HG02763 (cell line): Measurements from ENCODE around the gene MFAP5.

Experiments used
- ATAC-seq: cut with Tn5 transposase; IDR thresholded peaks from one replicate; pipeline ENCODE4 v1.9.1; 2021; ENCODE audit warnings: mild to moderate bottlenecking, moderate library complexity; ENCODE audit not compliant: unreplicated experiment

Gene MFAP5, protein sequence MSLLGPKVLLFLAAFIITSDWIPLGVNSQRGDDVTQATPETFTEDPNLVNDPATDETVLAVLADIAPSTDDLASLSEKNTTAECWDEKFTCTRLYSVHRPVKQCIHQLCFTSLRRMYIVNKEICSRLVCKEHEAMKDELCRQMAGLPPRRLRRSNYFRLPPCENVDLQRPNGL

GRCh38 chr12:8662593-8662992, at the start of gene MFAP5:
Gene MFAP5, minus strand, starts transcription at chr12:8662826. Its CDS starts 722 bp downstream, at chr12:8662104.
- no peak for ATAC-seq

DNA sequence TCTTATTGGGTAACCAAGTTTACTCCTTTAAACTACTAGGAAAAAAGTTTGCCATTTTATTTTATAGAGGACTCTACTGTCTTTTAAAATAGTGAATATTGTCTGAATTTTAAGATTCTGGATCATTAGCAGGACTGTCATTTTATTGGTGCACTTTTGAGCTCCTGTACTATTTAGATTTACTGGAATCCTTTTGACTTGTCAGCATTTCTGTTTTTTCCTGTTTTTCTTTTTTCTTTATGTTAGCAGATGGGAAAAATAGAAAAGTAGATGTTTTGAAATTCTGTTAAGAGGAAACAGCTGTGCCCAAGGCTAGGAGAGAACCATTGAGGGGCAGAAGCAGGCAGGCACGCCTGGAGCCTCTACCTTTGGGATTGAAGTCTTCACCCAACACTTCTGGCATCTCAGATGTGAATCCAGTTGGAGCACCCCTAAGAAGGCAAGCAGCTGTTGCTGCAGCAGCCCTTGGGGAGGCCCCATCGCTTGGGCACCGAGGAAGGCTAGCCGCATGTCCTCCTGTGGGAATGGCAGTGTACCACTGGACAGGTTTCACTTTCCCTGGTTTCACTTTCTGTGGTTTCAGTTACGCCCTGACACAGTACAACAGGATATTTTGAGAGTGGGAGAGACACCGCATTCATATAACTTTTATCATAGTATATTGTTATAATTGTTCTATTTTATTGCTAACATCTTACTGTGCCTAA, 46.7 kb upstream of the MFAP5 start:
- no peak for ATAC-seq

- ATAC-seq: no peak
Measured at GRCh38 chr12:8702159-8702558, 39.5 kb upstream of the MFAP5 start.

GRCh38 chr12:8701046-8701660, 38.5 kb upstream of the MFAP5 start:
- no peak for ATAC-seq

DNA sequence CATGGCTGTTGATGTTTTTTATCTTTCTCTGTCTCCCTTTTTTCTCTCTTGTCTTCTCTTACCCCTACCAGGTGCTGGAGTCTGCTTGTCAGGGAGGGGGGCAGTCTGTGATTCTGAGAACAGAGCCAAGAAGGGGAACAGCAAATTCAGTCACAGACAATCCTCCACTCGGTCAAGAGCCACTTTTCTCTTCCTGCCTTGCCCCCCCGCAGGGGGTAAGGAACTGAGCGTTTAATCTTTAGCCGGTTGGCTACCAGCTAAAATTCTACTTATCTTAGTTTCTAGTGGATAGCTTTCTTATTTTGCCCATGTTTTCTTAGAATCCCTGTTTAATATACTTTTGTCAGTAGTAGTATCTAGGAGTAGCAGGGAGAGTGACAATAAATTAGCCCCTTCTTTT, 37.1 kb upstream of the MFAP5 start:
- no peak for ATAC-seq

DNA sequence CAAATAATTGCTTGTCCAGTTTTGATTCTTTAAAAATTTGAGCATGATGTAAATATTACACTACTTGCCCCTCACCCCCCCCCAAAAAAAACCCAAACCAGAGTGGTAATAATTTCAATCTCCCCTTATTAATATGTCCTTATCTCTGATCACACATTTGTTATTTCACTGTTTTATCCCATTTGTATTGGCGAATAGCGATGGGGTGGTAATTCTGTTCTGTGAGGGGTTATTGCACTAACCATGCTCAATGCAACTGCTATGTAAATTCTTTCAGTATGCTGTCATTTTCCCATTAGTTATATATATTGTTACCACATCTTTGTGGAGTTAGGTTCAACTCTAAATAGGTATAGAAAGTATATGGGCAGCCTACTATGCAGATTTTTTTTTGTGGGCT, 36.3 kb upstream of the MFAP5 start:
- ATAC-seq: no peak

DNA sequence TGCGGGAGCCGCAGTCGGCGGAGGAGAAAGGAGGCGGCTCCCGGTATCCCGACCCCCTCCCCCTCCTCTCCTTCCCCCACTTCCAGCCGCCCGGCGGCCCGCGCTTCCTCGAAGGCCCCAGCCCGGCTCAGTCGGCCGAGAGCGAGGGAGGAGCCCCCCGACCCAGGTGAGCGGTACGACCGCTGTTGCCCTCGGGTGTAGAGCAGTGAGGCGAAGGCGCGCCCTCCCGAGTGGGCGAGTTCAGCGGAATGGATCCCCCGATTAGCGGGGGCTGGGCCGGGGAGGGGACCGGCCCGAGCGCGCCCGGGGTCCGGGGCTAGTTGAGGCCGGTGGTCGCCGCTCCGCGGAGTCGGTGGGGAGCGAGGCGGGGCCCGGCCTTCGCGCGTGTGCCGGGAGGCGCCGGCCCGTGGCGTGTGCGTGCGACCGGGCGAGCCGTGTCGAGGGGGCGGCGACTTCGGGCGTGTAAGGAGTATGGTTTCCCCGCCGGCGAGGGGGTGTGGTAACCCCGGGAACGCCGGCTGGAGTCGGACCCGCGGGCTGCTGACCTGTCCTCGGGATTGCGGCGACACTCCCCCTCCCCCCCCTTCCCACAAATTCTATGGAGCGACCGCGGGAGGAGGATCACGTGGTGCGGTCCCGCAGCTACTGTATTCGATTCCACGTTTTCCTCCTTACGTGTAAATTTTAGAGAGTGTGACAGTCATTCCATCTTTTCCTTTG, 35.7 kb upstream of the MFAP5 start:
- ATAC-seq: peak; percentile 27

GRCh38 chr12:8697476-8698131, 35.0 kb upstream of the MFAP5 start, which contains the start of gene RIMKLB:
Gene RIMKLB, plus strand, starts transcription at chr12:8697991. Its CDS starts 15,876 bp downstream, at chr12:8713867.
- peak; percentile 85 for ATAC-seq

DNA sequence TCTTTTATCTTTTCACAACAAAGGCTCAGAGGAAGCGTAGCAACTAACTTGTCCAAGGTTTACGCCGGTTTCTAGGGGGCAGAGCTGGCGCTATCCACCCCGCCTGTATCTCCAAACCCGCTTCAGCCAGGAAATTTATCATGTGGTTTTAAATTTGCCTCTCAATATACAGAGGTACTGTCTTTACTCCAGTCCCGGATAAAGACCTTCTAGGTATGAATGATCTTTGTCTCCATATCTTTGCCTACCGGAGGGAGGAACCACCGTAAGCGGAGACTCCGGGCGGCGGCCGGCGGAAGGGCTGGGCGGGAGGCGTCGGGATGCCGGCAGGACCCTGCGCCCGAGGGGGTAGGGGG, 34.5 kb upstream of the MFAP5 start:
- ATAC-seq: peak; percentile 6

DNA sequence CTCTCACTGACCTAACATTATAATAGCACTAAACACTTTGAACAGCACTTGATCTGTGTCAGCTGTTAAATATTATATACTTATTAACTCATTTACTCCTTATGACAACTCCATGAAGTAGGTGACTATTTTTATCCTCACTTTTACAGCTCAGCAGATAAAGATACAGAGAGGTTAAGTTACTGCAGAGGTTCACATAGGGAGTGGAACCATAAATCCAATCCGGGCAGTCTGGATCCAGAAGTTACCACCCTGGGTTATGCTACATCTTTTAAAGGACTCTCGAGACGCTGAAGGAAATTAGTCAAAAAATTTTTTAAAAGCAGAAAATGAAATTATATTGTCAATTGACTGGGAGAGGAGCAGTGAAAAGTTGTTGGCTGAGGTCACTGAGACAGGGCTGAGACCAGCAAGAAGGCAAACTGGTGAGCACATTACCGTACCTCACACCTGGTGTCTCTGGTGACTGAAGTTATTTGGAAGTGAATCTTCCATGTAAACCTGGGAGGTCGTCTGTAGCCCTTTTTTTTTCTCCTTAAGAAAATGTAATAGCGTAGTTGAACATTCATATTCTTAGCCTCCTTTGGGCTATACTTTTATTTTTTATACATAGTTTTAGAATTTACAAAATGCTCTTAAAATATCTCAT, 33.9 kb upstream of the MFAP5 start:
- no peak for ATAC-seq

GRCh38 chr12:8695116-8695515, 32.5 kb upstream of the MFAP5 start:
- ATAC-seq: no peak

- no peak for ATAC-seq
Measured at GRCh38 chr12:8692573-8692972, 29.9 kb upstream of the MFAP5 start.

DNA sequence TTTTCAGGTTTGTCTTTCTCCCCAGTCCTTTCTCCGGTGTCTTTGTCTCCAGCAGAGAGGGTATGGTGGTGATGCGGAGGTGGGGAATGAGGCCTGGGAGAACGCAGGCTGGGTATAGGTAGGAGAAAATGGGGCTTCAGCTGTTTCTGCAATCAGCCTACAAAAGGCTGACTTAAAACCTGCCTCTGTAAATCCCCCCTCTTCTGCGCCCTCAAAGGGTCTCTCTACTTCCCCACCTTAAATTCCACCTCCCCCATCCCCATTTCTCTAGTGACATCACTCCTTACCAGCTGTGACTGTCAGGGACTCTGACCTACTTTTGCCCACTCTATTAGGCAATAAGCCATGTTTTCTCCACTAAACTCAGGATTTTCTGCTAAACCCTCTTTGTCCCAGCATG, 27.1 kb upstream of the MFAP5 start:
- ATAC-seq: no peak

- no peak for ATAC-seq
Measured at GRCh38 chr12:8687846-8688601, 25.4 kb upstream of the MFAP5 start.

DNA sequence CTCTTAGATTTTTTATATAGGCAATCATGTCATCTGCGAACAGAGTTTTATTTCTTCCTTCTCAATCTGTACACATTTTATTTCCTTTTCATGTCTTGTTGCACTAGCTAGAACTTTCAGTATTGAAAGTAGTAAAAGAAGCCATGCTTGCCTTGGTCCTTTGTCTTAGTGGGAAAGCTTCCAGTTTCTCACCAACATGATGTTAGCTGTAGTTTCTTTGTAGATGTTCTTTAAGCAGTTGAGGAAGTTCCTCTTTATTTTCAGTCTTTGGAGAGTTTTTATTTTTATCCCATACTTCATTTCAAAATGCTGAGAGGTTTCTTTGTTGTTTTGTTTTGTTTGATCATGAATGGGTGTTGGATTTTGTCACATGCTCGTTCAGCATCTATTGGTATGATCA, 22.4 kb upstream of the MFAP5 start:
- no peak for ATAC-seq

- no peak for ATAC-seq
Measured at GRCh38 chr12:8681129-8681884, 18.7 kb upstream of the MFAP5 start.

DNA sequence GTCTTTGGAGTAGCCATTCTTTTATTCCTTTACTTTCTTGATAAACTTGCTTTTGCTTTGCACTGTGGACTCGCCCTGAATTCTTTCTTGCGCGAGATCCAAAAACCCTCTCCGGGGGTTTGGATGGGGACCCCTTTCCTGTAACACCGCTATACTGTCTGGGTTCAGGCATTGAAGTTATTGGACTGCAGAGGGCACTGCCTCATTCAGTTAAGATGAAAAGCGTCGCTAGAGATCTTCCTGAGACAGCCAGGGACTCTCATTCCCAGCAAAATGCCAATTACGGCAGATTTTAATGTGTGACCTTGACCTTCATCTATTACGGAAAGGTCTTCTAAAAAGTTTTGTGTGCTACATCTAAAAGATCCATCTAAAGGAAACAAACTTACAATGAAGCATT, 17.9 kb upstream of the MFAP5 start:
- no peak for ATAC-seq

GRCh38 chr12:8678661-8679111, 16.1 kb upstream of the MFAP5 start:
- no peak for ATAC-seq

- no peak for ATAC-seq
Measured at GRCh38 chr12:8677362-8677761, 14.7 kb upstream of the MFAP5 start.
